Measurements from ENCODE around the gene AOAH. TPM values are rescaled to one million over a fixed set of nuclear protein-coding genes. Genes with fewer than 3 reads are reported as not detected.

The AOAH gene
- total RNA-seq, 1 experiment from 2014 or later: 0.61 TPM

DNA sequence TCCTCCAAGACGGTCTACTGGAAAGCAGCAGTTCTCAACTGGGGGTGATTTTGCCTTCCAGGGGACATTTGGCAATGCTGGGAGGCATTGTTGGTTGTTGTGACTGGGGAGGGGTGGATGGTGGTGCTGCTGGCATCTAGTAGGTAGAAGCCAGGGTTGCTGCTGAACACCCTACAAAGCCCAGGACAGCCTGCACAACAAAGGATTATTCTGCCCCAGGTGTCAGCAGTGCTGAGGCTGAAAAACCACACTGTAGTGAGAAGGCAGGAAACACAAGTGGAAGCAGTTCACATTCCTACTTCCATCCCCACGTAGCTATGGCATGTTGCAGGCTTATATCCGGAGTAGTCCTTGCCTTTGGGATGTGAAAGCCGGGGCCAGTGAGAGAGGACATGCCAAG, 86.9 kb downstream of the AOAH start:
- H3K27ac ChIP-seq: no peak overlapping the region
- H3K4me3 ChIP-seq: no peak overlapping the region
- H3K27me3 ChIP-seq (replicated peaks): no peaks in the 10 kb centered on the region
- no peaks in the 10 kb centered on the region for H3K9me3 ChIP-seq (replicated peaks)
- H3K4me1 ChIP-seq (replicated peaks): peaks cover 12% of the 10 kb centered on the region
- DNase-seq (ENCODE audit: low read depth in 1 of 2, low spot score in 2 of 2): no peak
- H3K36me3 ChIP-seq: no peaks in the 10 kb centered on the region

DNA sequence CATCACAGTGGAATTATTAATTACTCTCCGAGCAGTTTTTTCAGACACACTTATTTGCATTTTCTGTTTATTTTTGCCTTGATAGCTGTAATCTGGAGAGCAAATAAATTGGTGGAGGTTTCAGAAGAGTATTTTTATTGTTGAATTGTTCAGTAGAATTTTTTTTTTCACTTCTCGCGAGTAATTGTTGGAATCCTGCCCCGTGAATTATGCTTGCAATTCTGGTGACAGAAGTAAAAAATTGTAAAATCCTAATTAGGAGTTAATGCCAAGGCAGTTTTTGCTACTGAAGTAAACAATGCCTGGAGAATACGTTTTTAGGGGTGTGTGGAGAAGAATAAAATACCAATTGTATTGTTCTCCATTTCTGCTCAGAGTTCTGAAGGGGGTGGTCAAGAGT, 88.2 kb downstream of the AOAH start:
- no peaks in the 10 kb centered on the region for H3K36me3 ChIP-seq
- H3K4me1 ChIP-seq (replicated peaks): peaks cover 12% of the 10 kb centered on the region
- no peak overlapping the region for H3K4me3 ChIP-seq
- no peak overlapping the region for H3K27ac ChIP-seq
- H3K9me3 ChIP-seq (replicated peaks): no peaks in the 10 kb centered on the region
- no peak for DNase-seq (ENCODE audit: low read depth in 1 of 2, low spot score in 2 of 2)
- no peaks in the 10 kb centered on the region for H3K27me3 ChIP-seq (replicated peaks)

DNA sequence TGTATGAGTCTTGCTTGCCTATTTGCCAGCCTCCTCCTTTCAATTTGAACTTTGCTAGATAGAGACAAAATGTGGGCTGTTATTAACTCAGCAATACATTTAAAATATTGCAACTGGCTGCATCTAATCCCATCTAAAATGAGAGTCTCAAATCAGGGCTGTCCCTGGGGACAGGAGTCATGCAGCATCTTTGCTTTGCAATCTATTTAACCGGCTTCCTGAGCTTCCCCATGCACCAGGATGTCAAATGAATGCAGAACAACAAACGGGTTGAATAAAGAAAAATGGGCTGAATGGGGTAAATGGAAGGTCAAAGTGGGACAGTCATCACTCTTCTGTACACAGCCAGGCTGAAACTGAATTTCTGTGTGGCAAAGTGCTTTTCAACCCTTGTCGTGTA, 89.2 kb downstream of the AOAH start:
- Histone ChIP-seq H3K27ac (no peak overlapping the region), H3K27me3 (replicated peaks) (no peaks in the 10 kb centered on the region), H3K9me3 (replicated peaks) (no peaks in the 10 kb centered on the region), H3K4me1 (replicated peaks) (peaks cover 17% of the 10 kb centered on the region), H3K36me3 (no peaks in the 10 kb centered on the region), H3K4me3 (no peak overlapping the region)
- no peak for DNase-seq (ENCODE audit: low read depth in 1 of 2, low spot score in 2 of 2)

DNA sequence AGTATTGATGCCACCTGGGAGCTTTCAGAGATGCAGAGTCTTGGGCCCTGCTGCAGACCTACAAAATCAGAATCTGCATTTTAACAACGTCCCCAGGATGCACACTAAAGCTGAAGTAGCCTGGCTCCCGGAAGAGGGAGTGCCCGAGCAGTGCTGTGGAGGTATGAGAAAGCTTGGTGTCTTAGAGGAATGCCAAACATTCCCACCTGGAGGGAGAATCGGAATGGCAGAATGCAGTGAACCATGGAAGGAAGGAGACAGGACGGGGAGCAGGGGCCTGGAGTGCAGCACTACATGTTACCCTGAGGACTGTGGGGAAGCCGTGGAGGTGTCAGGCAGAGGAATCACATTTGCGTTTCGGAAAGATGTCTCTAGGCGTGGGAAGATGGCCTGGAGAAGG, 90.9 kb downstream of the AOAH start:
- H3K36me3 ChIP-seq: no peaks in the 10 kb centered on the region
- no peak overlapping the region for H3K27ac ChIP-seq
- no peaks in the 10 kb centered on the region for H3K27me3 ChIP-seq (replicated peaks)
- H3K4me1 ChIP-seq (replicated peaks): peaks cover 15% of the 10 kb centered on the region
- no peak for DNase-seq (ENCODE audit: low read depth in 1 of 2, low spot score in 2 of 2)
- H3K4me3 ChIP-seq: no peak overlapping the region
- no peaks in the 10 kb centered on the region for H3K9me3 ChIP-seq (replicated peaks)

DNA sequence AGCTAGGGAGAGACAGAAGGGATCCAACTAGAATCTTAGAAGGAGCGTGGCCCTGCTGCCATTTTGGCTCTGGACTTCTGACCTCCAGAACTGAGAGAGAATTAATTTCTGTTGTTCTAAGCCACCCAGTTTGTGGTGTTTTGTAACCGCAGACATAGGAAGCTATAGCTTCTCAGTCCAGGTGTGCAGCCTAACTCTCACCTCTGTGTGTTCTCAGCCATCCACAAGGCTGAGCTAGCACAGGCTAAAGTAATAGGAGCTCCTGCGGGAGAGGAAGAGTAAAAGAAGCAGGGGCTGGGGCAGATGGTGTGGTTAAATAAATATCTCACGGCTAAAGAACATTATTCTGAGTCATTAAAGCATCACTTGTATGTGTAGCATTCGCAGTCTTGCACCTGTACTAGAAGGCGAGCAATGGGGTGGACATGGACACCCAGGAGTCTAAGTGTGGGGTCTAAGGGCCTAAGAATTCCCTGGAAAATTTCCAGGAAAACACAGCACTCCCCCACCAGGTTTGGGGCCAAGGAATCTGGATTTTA, 94.1 kb downstream of the AOAH start:
- H3K9me3 ChIP-seq (replicated peaks): no peaks in the 10 kb centered on the region
- no peaks in the 10 kb centered on the region for H3K27me3 ChIP-seq (replicated peaks)
- no peak overlapping the region for H3K4me3 ChIP-seq
- no peaks in the 10 kb centered on the region for H3K36me3 ChIP-seq
- peaks cover 19% of the 10 kb centered on the region for H3K4me1 ChIP-seq (replicated peaks)
- DNase-seq (ENCODE audit: low read depth in 1 of 2, low spot score in 2 of 2): no peak
- H3K27ac ChIP-seq: no peak overlapping the region

DNA sequence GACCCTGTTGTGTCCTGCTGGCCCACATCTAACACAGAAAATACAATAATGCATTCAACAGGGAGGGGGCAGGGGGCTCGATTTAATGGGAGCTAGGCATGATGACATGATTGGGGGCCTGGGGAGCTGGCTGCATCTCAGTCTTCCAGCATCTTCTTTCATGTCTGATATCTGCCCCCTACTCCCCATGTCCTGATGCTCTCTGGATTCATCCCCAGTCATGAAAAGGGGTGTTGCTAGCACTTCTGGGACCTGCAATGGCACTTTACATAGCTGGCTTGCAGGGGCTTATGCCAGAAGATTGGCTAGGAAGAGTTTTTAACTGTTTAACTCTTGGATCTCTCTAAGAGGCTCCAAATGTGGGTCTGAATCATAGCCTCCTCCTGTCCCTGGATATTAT, 94.9 kb downstream of the AOAH start:
- DNase-seq (ENCODE audit: low read depth in 1 of 2, low spot score in 2 of 2): no peak
- Histone ChIP-seq H3K36me3 (no peaks in the 10 kb centered on the region), H3K4me1 (replicated peaks) (peaks cover 23% of the 10 kb centered on the region), H3K27me3 (replicated peaks) (no peaks in the 10 kb centered on the region), H3K27ac (no peak overlapping the region), H3K4me3 (no peak overlapping the region), H3K9me3 (replicated peaks) (no peaks in the 10 kb centered on the region)

DNA sequence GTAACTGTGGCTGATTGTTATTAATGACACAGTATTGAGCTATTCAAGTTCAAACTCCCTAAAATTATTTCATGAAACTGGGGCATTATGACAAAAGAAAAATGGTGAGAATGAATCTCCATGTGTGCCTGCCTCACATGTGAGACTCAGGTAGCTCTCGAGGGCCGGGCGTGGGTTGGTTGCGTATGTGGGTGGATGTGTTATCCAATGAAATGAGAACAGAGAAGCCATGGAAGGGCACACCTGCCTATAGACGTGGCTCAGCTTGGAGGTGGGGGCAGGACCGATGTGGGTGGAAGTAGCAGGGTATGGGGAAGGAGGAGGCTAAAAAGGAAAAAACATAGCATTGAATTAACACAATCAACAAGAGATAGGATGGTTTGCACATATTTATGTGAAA, 96.5 kb downstream of the AOAH start:
- Histone ChIP-seq H3K27me3 (replicated peaks) (no peaks in the 10 kb centered on the region), H3K27ac (no peak overlapping the region), H3K9me3 (replicated peaks) (no peaks in the 10 kb centered on the region), H3K36me3 (no peaks in the 10 kb centered on the region), H3K4me3 (no peak overlapping the region), H3K4me1 (replicated peaks) (peaks cover 23% of the 10 kb centered on the region)
- no peak for DNase-seq (ENCODE audit: low read depth in 1 of 2, low spot score in 2 of 2)

DNA sequence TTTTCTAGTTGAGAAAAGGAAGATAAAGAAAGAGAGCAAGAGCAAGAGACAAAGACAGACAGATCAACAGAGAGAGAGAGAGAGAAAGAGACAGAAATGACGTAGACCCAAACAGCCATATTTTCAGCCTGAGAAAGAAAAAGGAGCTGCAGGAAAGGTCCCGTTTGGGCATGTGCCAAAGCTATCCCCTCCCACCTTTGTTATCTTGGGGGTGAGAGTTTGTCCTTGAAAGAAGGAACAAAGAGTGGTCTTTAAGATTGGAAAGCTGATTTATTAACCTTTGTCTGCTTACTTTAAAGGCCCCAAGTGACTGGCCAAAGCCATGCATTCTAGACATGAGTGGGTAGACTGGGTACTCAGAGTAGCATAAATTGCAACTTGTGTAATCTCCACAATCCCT, 98.2 kb downstream of the AOAH start:
- Histone ChIP-seq H3K4me3 (no peak overlapping the region), H3K4me1 (replicated peaks) (peaks cover 23% of the 10 kb centered on the region), H3K27me3 (replicated peaks) (no peaks in the 10 kb centered on the region), H3K9me3 (replicated peaks) (0 out of 2 replicates have a peak, but pooled peaks cover 2% of the 10 kb centered on the region), H3K36me3 (no peaks in the 10 kb centered on the region), H3K27ac (no peak overlapping the region)
- no peak for DNase-seq (ENCODE audit: low read depth in 1 of 2, low spot score in 2 of 2)

DNA sequence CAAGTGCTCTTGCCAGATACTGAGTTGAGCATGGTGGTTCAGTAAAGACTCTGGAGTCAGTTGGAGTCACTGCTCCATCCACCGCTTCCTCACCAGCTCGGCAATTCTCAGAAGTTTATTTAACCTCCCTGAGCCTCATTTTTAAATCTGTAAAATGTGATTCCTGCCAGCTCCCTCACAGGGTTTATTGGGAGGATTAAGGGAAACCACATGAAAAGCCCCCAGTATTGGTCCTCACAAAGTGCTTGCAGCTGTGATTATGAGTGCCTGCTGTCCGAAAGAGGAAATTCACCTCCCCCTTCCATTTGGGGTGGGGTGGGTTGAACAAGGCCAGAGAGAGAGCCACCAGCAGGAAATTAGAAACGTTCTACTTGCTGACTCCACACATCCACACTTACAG, 99.0 kb downstream of the AOAH start:
- DNase-seq (ENCODE audit: low read depth in 1 of 2, low spot score in 2 of 2): no peak
- Histone ChIP-seq H3K9me3 (replicated peaks) (0 out of 2 replicates have a peak, but pooled peaks cover 2% of the 10 kb centered on the region), H3K36me3 (no peaks in the 10 kb centered on the region), H3K27ac (no peak overlapping the region), H3K27me3 (replicated peaks) (no peaks in the 10 kb centered on the region), H3K4me3 (no peak overlapping the region), H3K4me1 (replicated peaks) (peaks cover 16% of the 10 kb centered on the region)

DNA sequence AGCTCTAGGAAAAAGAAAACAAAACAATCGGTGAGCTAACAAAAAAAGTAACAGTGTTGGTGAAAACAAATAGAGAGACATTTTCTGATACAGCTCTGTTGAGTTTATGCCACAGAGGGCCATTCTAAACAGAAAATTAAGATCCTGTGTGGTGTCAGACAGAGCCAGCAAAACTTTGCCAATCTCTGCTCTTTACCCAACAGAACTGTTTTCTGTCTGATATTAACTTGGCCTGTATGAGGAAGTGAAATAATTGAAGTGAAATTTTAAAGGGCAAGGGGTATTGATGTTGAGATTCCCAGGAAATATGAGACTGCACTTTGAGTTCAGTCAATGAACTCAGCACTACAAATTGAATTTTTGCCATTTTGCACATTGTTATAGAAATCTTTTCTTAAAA, 101.0 kb downstream of the AOAH start:
- Histone ChIP-seq H3K4me1 (replicated peaks) (peaks cover 8% of the 10 kb centered on the region), H3K27ac (no peak overlapping the region), H3K4me3 (no peak overlapping the region), H3K9me3 (replicated peaks) (peaks cover 2% of the 10 kb centered on the region; the same call in 1 of the 2 replicates), H3K36me3 (no peaks in the 10 kb centered on the region), H3K27me3 (replicated peaks) (no peaks in the 10 kb centered on the region)
- no peak for DNase-seq (ENCODE audit: low read depth in 1 of 2, low spot score in 2 of 2)

DNA sequence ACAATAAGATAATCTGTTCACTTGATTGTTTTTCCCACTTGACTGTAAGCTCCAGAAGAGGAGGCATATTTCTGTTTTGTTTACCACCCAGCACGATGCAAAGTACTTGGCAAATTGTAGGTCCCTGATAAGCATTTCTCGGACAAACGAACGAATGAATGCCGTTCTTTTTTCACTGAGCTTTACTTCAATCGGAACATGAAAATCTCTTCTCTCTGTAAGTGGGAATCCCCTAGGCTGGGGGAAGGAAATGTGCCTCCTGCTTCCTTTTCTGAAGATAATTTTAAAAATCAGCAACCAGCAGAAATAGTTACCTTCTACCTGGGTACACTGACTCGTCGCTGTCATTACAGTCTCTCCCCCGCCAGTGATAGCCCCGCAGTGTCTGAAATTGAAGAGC, 102.9 kb downstream of the AOAH start:
- no peaks in the 10 kb centered on the region for H3K27me3 ChIP-seq (replicated peaks)
- DNase-seq (ENCODE audit: low read depth in 1 of 2, low spot score in 2 of 2): no peak
- peaks cover 2% of the 10 kb centered on the region; the same call in 1 of the 2 replicates for H3K9me3 ChIP-seq (replicated peaks)
- no peak overlapping the region for H3K4me3 ChIP-seq
- no peaks in the 10 kb centered on the region for H3K36me3 ChIP-seq
- H3K27ac ChIP-seq: no peak overlapping the region
- H3K4me1 ChIP-seq (replicated peaks): peaks cover 8% of the 10 kb centered on the region

DNA sequence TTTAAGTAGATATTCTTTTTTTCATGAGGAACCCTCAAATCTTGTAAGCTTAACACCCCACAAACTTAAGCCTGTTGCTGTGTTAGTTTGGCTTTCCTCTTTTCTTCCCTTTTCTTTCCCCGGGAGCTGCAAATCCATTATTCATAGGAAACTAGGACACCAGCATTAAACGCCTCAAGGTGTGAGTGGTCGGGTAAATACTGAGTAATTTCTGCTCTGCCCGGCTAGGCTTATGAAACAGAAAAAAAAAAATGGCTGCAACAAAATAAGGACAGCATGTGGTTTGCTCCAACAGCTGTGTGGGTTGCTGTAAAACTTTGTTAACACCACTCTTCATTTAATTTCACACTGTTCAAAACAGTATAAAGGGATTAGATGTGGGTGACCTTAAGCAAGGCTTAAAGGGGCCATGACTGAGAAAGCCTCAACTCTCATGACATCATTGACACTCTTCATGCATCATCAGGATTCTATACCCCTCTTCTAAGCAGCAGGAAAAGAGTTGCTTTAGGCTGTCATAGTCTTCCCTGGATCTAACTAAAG, 104.1 kb downstream of the AOAH start:
- H3K4me1 ChIP-seq (replicated peaks): peaks cover 4% of the 10 kb centered on the region
- no peaks in the 10 kb centered on the region for H3K27me3 ChIP-seq (replicated peaks)
- H3K27ac ChIP-seq: no peak overlapping the region
- peaks cover 2% of the 10 kb centered on the region; the same call in 1 of the 2 replicates for H3K9me3 ChIP-seq (replicated peaks)
- H3K4me3 ChIP-seq: no peak overlapping the region
- no peak for DNase-seq (ENCODE audit: low read depth in 1 of 2, low spot score in 2 of 2)
- H3K36me3 ChIP-seq: no peaks in the 10 kb centered on the region

DNA sequence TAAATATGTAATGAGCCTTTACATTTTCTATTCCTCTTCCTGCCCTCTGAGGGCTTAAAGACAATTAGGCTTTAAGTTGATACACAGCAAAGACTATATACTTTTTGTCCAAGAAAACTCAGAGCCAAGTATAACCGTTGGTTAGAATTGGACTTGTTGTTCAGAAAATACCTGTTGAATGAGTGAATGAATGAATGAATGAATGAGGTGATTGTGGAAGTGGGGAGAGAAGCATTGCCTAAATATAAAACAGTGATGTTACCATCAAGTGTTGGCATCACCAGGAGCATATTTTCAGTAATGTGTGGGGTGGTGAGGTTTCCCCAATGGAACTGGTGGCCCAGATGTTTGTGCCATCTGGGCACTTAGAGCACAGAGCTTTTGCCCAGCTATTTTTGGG, 106.9 kb downstream of the AOAH start:
- no peak overlapping the region for H3K27ac ChIP-seq
- no peak overlapping the region for H3K4me3 ChIP-seq
- H3K4me1 ChIP-seq (replicated peaks): no peaks in the 10 kb centered on the region
- H3K9me3 ChIP-seq (replicated peaks): peaks cover under 1% of the 10 kb centered on the region; the same call in 1 of the 2 replicates
- no peaks in the 10 kb centered on the region for H3K27me3 ChIP-seq (replicated peaks)
- no peak for DNase-seq (ENCODE audit: low read depth in 1 of 2, low spot score in 2 of 2)
- no peaks in the 10 kb centered on the region for H3K36me3 ChIP-seq

DNA sequence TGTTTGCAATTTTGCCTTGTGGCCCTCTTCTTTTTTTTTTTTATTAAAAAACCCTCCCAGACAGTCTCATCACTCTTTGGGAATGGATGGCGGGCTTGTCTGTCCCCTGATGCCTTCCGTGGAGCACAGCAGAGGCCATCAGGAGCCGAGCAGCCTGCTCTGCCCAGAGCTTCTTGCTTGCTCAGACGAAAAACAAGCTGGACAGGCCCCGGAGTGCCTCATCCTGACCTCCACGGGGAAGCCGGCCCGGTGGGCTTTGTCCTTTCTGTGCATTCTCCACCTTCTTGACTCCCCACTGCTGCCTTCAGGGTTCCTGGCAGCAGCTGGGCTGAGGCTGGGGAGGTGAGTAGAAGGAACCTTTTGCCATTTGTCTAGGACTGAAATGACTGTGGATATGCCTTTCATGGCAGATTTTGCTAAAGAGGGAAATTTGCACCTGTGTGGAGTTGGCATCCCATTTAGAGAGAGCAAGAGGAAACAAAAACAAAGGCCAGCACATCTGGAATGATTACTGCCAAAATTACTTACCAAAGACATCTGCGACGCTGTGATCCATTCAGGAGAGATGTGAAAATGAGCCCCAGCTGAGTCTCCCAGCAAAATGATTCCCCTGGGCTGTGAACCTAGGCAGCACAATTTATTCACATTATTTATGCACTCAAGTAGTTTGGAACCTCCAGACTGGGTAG, 108.3 kb downstream of the AOAH start:
- H3K9me3 ChIP-seq (replicated peaks): no peaks in the 10 kb centered on the region; the same call in 1 of the 2 replicates
- H3K27me3 ChIP-seq (replicated peaks): no peaks in the 10 kb centered on the region
- H3K4me3 ChIP-seq: no peak overlapping the region
- H3K4me1 ChIP-seq (replicated peaks): no peaks in the 10 kb centered on the region
- no peaks in the 10 kb centered on the region for H3K36me3 ChIP-seq
- no peak for DNase-seq (ENCODE audit: low read depth in 1 of 2, low spot score in 2 of 2)
- H3K27ac ChIP-seq: no peak overlapping the region

Measured in SJSA1 (cell line).